SU-DHL-6 (cell line): Measurements from ENCODE around the gene MAN2A1.

ENCODE experiments used
- EZH2phosphoT487 ChIP-seq: fragments of 200-600 bp; sonication (generic), shearing (Covaris generic); conservative IDR thresholded peaks from 2 replicates; pipeline ENCODE4 v1.6.1; 2018; ENCODE audit warnings: mild to moderate bottlenecking, antibody characterized with exemption, low read length, moderate library complexity, mixed read lengths
- TF ChIP-seq, protein P1 (sequence below): fragments of 200-600 bp; sonication (generic); IDR thresholded peaks from one replicate; pipeline ENCODE4 v1.5.1; 2017; ENCODE audit warnings: antibody characterized with exemption, mild to moderate bottlenecking, low read length, moderate library complexity; ENCODE audit not compliant: insufficient read depth, poor library complexity, severe bottlenecking

DNA sequence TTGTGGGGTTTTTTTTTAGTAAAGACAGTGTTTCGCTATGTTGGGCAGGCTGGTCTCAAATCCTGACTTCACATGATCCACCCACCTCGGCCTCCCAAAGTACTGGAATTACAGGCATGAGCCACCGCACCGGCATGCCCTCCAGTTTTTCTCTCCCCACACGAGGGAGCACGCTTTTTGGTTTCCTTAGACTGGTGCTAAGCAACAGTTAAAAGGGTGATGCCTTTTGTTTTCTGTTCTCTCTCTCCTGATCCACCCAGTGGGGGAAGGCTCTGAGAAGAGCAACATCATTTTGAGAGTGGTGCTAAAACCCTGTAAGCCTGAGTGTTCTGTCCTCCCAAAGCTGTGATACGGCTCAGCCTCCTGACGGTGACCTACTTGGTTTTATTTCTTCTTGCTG is 146.6 kb downstream of the MAN2A1 start:
- TF ChIP-seq, protein P1, sequence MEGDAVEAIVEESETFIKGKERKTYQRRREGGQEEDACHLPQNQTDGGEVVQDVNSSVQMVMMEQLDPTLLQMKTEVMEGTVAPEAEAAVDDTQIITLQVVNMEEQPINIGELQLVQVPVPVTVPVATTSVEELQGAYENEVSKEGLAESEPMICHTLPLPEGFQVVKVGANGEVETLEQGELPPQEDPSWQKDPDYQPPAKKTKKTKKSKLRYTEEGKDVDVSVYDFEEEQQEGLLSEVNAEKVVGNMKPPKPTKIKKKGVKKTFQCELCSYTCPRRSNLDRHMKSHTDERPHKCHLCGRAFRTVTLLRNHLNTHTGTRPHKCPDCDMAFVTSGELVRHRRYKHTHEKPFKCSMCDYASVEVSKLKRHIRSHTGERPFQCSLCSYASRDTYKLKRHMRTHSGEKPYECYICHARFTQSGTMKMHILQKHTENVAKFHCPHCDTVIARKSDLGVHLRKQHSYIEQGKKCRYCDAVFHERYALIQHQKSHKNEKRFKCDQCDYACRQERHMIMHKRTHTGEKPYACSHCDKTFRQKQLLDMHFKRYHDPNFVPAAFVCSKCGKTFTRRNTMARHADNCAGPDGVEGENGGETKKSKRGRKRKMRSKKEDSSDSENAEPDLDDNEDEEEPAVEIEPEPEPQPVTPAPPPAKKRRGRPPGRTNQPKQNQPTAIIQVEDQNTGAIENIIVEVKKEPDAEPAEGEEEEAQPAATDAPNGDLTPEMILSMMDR, result no peak
- no peak for TF ChIP-seq EZH2phosphoT487
